22Rv1 (cell line): ENCODE measurements around the gene FOSL1.

ENCODE experiments used
- H3K27ac ChIP-seq: fragments of 450-650 bp; 2 replicates; pipeline ENCODE4 v1.5.1; 2017
- ZFX ChIP-seq: fragments of 450-650 bp; IDR thresholded peaks from 2 replicates; pipeline ENCODE4 v1.6.1; 2017; ENCODE audit warnings: antibody characterized with exemption, borderline replicate concordance
- TF ChIP-seq, protein P1 (sequence below): fragments of 450-650 bp; IDR thresholded peaks from 2 replicates; pipeline ENCODE4 v1.5.1; 2017; ENCODE audit warnings: mild to moderate bottlenecking

The FOSL1 gene

DNA sequence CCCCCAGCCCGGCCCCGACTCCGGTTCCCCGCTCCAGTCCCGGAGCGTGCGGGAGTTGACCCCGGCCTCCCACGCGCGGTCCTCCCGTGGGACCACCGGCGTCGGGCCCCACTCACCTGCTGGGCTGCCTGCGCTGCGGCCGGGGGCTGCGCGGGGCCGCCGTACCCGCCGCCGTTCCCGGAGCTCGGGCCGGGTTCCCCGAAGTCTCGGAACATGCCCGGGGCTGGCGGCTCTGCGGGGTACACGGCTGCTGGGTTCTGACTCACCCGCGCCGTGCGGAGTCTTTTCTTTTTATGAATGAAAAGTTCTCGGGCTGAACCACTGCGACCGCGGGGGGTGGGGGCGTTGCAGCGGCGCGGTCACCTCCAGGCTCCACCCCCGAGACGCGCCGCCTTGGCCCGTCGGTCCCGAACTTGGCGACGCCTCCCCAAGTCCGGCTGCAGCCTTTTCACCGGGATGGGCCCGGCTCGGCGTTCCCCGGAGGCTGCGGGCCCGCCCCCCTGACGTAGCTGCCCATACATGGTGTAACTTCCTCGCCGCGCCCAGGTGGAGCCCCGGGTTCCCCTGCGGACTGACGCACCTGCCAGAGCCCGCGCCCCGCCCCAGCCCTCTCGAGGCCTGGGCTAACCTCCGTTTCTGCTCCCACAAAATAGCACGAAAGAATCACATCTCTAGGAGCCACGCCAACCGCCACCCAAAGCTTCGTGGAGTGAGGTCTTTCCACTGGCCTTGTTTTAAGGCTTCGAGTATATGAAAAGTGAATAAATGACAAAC, at the start of gene FOSL1:
Gene FOSL1 (minus strand): TSS at position 264 of the 774 bp plus-strand sequence. CDS start 49 bp downstream, at position 215.
- no peak for TF ChIP-seq ZFX
- TF ChIP-seq, protein P1, sequence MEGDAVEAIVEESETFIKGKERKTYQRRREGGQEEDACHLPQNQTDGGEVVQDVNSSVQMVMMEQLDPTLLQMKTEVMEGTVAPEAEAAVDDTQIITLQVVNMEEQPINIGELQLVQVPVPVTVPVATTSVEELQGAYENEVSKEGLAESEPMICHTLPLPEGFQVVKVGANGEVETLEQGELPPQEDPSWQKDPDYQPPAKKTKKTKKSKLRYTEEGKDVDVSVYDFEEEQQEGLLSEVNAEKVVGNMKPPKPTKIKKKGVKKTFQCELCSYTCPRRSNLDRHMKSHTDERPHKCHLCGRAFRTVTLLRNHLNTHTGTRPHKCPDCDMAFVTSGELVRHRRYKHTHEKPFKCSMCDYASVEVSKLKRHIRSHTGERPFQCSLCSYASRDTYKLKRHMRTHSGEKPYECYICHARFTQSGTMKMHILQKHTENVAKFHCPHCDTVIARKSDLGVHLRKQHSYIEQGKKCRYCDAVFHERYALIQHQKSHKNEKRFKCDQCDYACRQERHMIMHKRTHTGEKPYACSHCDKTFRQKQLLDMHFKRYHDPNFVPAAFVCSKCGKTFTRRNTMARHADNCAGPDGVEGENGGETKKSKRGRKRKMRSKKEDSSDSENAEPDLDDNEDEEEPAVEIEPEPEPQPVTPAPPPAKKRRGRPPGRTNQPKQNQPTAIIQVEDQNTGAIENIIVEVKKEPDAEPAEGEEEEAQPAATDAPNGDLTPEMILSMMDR = no peak
- H3K27ac ChIP-seq = no peak within 1 kb of the TSS

DNA sequence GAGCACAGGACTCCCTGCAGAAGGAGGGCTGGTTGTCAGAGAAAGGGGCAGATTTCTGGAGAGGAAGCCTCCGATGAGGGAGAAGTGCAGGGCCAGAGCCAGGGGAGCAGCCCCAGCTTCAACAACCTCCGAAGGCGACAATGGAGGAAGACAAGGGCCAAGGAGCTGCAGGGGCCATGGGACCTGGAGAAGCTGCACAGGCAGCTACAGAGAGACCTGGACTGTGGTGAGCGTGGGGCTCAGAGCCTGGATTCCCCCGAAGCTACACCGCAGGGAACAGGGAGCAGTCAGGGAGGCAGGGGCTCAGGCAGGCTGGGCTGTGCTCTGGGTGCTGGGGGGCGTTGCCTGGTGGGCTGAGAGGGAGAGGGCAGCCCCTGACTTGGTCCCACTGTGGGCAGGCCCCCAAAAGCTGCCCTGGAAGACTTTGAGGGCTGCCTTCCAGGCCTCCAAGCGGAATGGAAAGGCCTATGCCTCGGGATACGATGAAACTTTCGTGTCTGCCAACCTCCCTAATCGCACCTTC, 47.5 kb upstream of the FOSL1 start:
- no peak overlapping the region for H3K27ac ChIP-seq

GRCh38 chr11:65947133-65947532, 46.9 kb upstream of the FOSL1 start:
- no peak overlapping the region for H3K27ac ChIP-seq
- TF ChIP-seq, protein P1 = no peak
- TF ChIP-seq ZFX = no peak

More for the DNA sequence above, 47.5 kb upstream of the FOSL1 start:
- no peak for TF ChIP-seq ZFX
- TF ChIP-seq, protein P1 = no peak

DNA sequence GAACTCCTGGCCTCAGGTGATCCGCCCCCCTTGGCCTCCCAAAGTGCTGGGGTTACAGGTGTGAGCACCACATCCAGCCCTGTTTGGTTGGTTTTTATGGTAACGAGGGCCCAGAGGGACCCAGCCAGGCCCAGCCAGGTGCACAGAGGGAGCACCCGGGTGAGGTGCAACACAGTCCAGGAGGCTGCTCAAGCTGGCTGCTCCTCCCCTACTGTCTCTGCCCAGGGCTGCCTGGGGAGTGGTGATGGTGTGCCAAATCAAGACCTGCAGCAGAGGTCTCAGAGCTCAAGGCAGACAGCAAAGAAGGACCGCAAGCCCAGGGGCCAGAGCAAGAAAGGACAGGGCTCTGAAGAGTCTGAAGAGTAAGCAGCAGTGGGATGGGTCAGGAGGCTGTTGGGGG, 46.5 kb upstream of the FOSL1 start:
- no peak overlapping the region for H3K27ac ChIP-seq
- no peak for TF ChIP-seq ZFX
- TF ChIP-seq, protein P1 = no peak

DNA sequence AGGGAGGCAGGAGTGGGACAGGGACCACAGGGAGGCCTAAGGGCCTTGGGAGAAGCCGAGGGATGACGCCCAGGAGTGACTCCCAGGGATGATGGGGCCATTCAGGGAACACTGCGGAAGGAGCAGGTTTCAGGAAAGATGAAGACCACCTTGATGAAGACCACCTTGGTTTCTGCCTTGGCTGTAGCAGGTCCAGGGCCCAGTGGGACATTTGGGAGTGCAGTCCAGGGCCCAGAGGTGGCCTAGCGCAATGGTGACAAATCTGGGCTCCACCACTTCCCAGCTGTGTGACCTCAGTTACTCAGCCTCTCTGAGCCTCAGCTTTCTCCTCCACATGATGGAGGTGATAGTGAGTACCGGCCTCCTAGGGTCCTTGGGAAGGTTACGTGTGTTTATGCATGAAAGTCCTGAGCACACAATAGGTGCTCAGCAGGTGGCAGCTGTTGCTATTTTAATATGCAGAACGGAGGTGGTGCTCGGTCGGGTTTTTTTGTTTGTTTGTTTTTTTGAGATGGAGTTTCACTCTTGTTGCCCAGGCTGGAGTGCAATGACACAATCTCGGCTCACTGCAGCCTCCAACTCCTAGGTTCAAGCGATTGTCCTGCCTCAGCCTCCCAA, 45.9 kb upstream of the FOSL1 start:
- H3K27ac ChIP-seq = no peak overlapping the region
- TF ChIP-seq ZFX = no peak
- TF ChIP-seq, protein P1 = no peak

DNA sequence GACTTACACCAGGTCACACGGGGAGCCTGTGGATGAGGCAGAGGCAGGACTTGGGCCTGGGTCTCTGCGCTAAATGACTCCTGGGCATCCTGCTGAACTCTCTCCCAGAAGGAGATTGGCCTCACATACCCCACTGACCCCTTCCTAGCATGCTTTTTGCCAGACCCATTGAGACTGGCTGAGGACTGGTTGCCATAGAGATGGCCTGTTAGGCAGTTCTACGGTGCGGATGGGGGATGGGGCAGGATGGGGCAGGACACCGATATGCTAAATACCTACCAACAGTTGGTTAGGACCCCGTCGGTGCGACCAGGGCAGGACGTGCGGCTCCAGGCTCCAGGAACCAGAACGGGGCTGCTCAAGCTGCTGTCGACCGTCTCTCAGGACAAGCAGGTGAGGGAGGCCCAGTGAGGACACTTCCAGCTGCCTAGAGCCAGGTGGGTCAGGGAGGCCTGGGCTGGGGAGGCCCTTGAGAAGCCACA, 45.3 kb upstream of the FOSL1 start, which contains the start of gene TSGA10IP:
Gene TSGA10IP (plus strand): TSS at position 51 of the 482 bp plus-strand sequence. CDS start 196 bp downstream, at position 247.
- TF ChIP-seq, protein P1 = no peak
- no peak for TF ChIP-seq ZFX
- H3K27ac ChIP-seq = no peak within 1 kb of the TSS
